Cardiac atrium fibroblast (primary cell): ENCODE data around the gene SEMA4D. TPM values are rescaled to one million over a fixed set of nuclear protein-coding genes. Genes with fewer than 3 reads are reported as not detected.

Source experiments
- total RNA-seq: library from RNA; depleted of rRNA; stranded (reverse); fragments of >200 nt; gene quantifications from 2 replicates; pipeline ENCODE4 v1.2.3, GENCODE V29; 2015

SEMA4D gene, protein sequence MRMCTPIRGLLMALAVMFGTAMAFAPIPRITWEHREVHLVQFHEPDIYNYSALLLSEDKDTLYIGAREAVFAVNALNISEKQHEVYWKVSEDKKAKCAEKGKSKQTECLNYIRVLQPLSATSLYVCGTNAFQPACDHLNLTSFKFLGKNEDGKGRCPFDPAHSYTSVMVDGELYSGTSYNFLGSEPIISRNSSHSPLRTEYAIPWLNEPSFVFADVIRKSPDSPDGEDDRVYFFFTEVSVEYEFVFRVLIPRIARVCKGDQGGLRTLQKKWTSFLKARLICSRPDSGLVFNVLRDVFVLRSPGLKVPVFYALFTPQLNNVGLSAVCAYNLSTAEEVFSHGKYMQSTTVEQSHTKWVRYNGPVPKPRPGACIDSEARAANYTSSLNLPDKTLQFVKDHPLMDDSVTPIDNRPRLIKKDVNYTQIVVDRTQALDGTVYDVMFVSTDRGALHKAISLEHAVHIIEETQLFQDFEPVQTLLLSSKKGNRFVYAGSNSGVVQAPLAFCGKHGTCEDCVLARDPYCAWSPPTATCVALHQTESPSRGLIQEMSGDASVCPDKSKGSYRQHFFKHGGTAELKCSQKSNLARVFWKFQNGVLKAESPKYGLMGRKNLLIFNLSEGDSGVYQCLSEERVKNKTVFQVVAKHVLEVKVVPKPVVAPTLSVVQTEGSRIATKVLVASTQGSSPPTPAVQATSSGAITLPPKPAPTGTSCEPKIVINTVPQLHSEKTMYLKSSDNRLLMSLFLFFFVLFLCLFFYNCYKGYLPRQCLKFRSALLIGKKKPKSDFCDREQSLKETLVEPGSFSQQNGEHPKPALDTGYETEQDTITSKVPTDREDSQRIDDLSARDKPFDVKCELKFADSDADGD
- 0.16 TPM in 1 of 2 replicates, not detected in the other for total RNA-seq

GRCh38 chr9:89497978-89498851 lies at the start of gene SEMA4D:
SEMA4D (minus strand) TSS chr9:89498113; CDS start chr9:89405456, 92,657 bp downstream.

DNA sequence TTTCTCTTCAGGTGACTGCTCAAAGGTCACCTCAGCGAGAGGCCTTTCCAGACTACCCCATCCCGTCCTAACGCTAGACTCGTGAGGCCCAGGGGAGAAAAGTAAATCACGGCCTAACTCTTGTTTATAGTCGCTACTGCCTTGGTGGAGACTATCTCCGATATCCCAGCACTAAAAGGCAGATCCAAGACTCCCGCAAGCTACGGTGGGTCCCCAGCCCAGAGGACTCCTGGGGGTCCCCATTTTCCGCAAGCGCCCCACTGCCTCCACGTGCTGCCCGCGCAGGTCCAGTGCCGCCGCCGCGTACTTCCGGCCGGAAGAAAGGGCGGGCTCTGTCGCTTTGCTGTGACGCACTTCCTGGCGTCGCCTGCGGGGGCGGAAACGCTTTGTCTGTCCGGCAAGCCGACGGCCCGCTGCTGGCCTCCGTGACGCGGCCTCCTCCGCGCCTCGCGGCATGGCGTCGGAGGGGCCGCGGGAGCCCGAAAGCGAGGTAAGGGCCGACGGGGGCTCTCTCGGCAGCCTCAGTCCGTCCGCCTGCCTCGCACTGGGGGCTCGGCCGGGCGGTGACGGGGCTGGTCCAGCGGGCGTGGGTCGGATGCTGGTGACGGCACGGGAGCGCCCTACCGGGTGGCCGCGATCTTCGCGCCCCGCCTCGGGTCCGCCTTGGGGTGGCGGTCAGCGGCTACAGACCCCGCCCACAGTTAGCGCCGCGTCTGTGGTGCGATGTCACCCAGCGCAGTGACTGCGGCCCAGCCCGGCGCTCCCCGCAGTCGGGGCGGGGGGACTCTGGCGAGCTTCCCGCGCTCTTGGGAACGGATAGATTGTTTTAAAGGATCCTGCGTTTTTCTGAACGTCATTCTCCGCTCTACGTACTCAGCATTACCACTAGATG lies 179.5 kb downstream of the SEMA4D start, which contains the start of gene SECISBP2:
SECISBP2 (plus strand) TSS at position 378 of the 892 bp plus-strand sequence; CDS start at position 455, 77 bp downstream.

Other genes with a start within 250 kb of the SEMA4D start
- gene CKS2, start 186.9 kb downstream of the SEMA4D start, total RNA-seq = 66.8 and 121 TPM in 2 replicates
- gene SECISBP2, start 179.6 kb downstream of the SEMA4D start, total RNA-seq = 10.5 and 22.0 TPM in 2 replicates
- 1.4 and 1.9 TPM in 2 replicates for gene GADD45G, start 106.9 kb upstream of the SEMA4D start, total RNA-seq